PC-3 (cell line): ENCODE measurements around the gene DMD. TPM values are rescaled to one million over a fixed set of nuclear protein-coding genes. Genes with fewer than 3 reads are reported as not detected.

Experiments
- ATAC-seq: fragments of 200-7000 bp; cut with Tn5 transposase; 2 replicates; pipeline ENCODE4 v1.9.1; 2020; ENCODE audit warnings: mild to moderate bottlenecking, moderate library complexity
- BruUV-seq: library from RNA; stranded (reverse); fragments of 400-500 nt; replicated peaks from 2 replicates; lab custom pipeline; 2021; lab: Mats Ljungman, UMichigan
- CTCF ChIA-PET: fragments of 300-600 bp; sonication (Branson Sonifier 250); formaldehyde crosslinking; loops from one replicate; lab custom pipeline; 2022; ENCODE audit warnings: antibody characterized with exemption; lab: Charles Lee
- POLR2A ChIA-PET: fragments of 300-600 bp; sonication (Branson Sonifier 250); formaldehyde crosslinking; loops from one replicate; lab custom pipeline; 2022; ENCODE audit warnings: antibody characterized with exemption; ENCODE audit not compliant: unreplicated experiment; lab: Charles Lee
- DNase-seq: peaks from one replicate; pipeline ENCODE4 v3.0.0-alpha.2; 2015
- H2AFZ ChIP-seq: fragments of 300-600 bp; sonication (generic); 2 replicates; pipeline ENCODE4 v1.6.0; 2016; ENCODE audit warnings: antibody characterized with exemption, low read length
- H3F3A ChIP-seq: fragments of 300-600 bp; sonication (generic); one replicate; pipeline ENCODE4 v1.6.0; 2017; ENCODE audit warnings: antibody characterized with exemption, low read length, control low read depth, mild to moderate bottlenecking; ENCODE audit not compliant: unreplicated experiment
- H3K27ac ChIP-seq: fragments of 300-600 bp; sonication (generic); 2 replicates; pipeline ENCODE4 v1.5.1; 2016; ENCODE audit warnings: mild to moderate bottlenecking, low read length
- H3K27me3 ChIP-seq: fragments of 300-600 bp; sonication (generic); 2 replicates; pipeline ENCODE4 v1.6.1; 2016; ENCODE audit warnings: low read length, mixed read lengths
- H3K36me3 ChIP-seq: fragments of 300-600 bp; sonication (generic); 2 replicates; pipeline ENCODE4 v1.6.1; 2016; ENCODE audit warnings: low read depth, mixed run types, low read length, mixed read lengths
- H3K4me1 ChIP-seq: fragments of 300-600 bp; sonication (generic); 2 replicates; pipeline ENCODE4 v1.5.1; 2016; ENCODE audit warnings: low read length; ENCODE audit not compliant: insufficient read depth
- H3K4me2 ChIP-seq: fragments of 300-600 bp; sonication (generic); 2 replicates; pipeline ENCODE4 v1.6.0; 2016; ENCODE audit warnings: low read length
- H3K4me3 ChIP-seq: fragments of 300-600 bp; sonication (generic); 2 replicates; pipeline ENCODE4 v1.5.1; 2016; ENCODE audit warnings: mild to moderate bottlenecking, low read length, mixed read lengths
- H3K79me2 ChIP-seq: fragments of 300-600 bp; sonication (generic); 2 replicates; pipeline ENCODE4 v1.6.1; 2017; ENCODE audit warnings: low read length, mixed read lengths
- H3K9ac ChIP-seq: fragments of 300-600 bp; sonication (generic); 2 replicates; pipeline ENCODE4 v1.6.0; 2016; ENCODE audit warnings: mild to moderate bottlenecking, low read length
- H3K9me2 ChIP-seq: fragments of 300-600 bp; sonication (generic); replicated peaks from 2 replicates; pipeline ENCODE4 v1.6.1; 2016; ENCODE audit warnings: mixed run types, low read length, mixed read lengths
- H3K9me3 ChIP-seq: fragments of 300-600 bp; sonication (generic); 2 replicates; pipeline ENCODE4 v1.6.1; 2016; ENCODE audit warnings: low read length, mixed read lengths
- H4K20me1 ChIP-seq: fragments of 300-600 bp; sonication (generic); 2 replicates; pipeline ENCODE4 v1.6.1; 2016; ENCODE audit warnings: low read length, mixed read lengths
- CTCF ChIP-seq: fragments of 300-600 bp; sonication (generic); conservative IDR thresholded peaks from 2 replicates; pipeline ENCODE4 v1.5.1; 2017; ENCODE audit warnings: antibody characterized with exemption, low read depth, mild to moderate bottlenecking, low read length
- EZH2 ChIP-seq: fragments of 300-600 bp; sonication (generic); IDR thresholded peaks from one replicate; pipeline ENCODE4 v1.6.1; 2017; ENCODE audit warnings: antibody characterized with exemption, mild to moderate bottlenecking, low read length; ENCODE audit not compliant: unreplicated experiment
- EZH2phosphoT487 ChIP-seq: fragments of 300-600 bp; sonication (generic); IDR thresholded peaks from 2 replicates; pipeline ENCODE4 v1.6.1; 2018; ENCODE audit warnings: mild to moderate bottlenecking, antibody characterized with exemption, low read length, borderline replicate concordance
- intact Hi-C: fragments of 100-400 bp; cut with micrococcal nuclease; formaldehyde crosslinking; loops from 2 replicates; pipeline ENCODE4 v1.9.0; 2023
- total RNA-seq: library from RNA; depleted of rRNA; stranded (reverse); fragments of >200 nt; gene quantifications from 2 replicates; pipeline ENCODE4 v1.2.3, GENCODE V29; 2014

The DMD gene
- total RNA-seq, 1 experiment from 2014 or later = not detected

DNA sequence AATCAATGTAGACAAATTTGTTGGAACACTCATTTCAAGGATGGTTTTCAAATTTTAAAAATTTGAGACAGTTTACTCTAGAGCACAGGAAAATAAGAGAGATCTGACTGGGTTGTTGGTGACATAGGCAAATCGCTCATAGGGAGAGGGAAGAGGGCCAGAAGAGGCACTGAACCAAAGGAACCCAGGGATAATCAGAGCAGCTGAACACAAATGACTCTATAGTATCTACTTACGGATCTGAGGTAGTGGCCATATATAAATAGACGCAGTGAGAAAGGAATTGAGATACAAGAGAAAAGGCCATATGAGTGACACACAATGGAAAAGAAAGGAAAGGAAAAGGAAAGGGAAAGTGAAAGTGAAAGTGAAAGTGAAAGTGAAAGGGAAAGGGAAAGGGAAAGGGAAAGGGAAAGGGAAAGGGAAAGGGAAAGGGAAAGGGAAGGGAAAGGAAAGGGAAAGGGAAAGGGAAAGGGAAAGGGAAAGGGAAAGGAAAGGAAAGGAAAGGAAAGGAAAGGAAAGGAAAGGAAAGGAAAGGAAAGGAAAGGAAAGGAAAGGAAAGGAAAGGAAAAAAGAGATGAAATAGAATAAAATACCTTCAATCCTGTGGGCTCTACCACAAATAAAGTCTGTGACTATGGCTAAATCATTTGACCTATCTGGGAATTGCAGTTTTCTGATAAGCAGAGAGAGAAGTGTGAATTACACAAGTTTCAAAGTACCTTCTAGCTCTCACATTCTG is 759.2 kb downstream of the DMD start:
- DNase-seq (no peak), ATAC-seq (no peak)
- Histone ChIP-seq H3F3A (no peaks in the 10 kb centered on the region), H3K79me2 (no peaks in the 10 kb centered on the region), H3K9me2 (no peaks in the 10 kb centered on the region), H3K27me3 (no peaks in the 10 kb centered on the region), H4K20me1 (no peaks in the 10 kb centered on the region), H3K4me3 (no peak overlapping the region), H3K9me3 (no peaks in the 10 kb centered on the region), H3K4me1 (no peaks in the 10 kb centered on the region), H3K9ac (no peak overlapping the region), H3K4me2 (no peak overlapping the region), H2AFZ (no peak overlapping the region), H3K27ac (no peak overlapping the region), H3K36me3 (no peaks in the 10 kb centered on the region)
- ChIA-PET CTCF (no interaction called here), POLR2A (no interaction called here)
- BruUV-seq = no TSS peak
- no peak for TF ChIP-seq CTCF
- no peak for TF ChIP-seq EZH2phosphoT487
- TF ChIP-seq EZH2 = no peak
- intact Hi-C loops = no loop called here

DNA sequence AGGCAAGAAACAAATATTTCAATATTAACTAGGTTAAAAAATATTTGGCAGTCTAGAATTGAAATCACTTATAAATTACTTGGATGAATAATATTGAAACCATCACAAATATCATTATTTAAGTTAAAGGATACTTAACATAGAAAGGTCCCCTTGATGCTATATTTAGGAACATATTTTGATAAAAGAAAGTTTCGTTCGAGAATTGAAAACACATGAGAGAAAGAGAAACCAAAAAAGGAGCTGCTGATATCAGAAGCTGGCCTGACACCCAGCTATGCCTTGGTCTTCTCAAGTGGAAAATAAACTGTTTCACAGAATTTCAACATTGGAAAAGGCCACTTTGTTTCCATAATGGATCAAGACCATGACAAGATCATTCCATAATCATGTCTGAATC is 762.4 kb downstream of the DMD start:
- Histone ChIP-seq H3K4me2 (peak overlapping the region; percentile 46), H3F3A (no peaks in the 10 kb centered on the region), H3K79me2 (no peaks in the 10 kb centered on the region), H3K4me3 (peak overlapping the region; percentile 40; the same call in 1 of the 2 replicates), H3K4me1 (no peaks in the 10 kb centered on the region), H3K9me2 (no peaks in the 10 kb centered on the region), H4K20me1 (no peaks in the 10 kb centered on the region), H3K36me3 (no peaks in the 10 kb centered on the region), H3K27me3 (no peaks in the 10 kb centered on the region), H2AFZ (peak overlapping the region; percentile 38; the same call in 1 of the 2 replicates), H3K9me3 (no peaks in the 10 kb centered on the region), H3K27ac (no peak overlapping the region), H3K9ac (no peak overlapping the region)
- BruUV-seq = no TSS peak
- intact Hi-C loops = no loop called here
- no peak for DNase-seq
- CTCF ChIA-PET = no interaction called here
- no peak for TF ChIP-seq CTCF
- no peak for TF ChIP-seq EZH2phosphoT487
- no peak for TF ChIP-seq EZH2
- POLR2A ChIA-PET = no interaction called here
- no peak for ATAC-seq

DNA sequence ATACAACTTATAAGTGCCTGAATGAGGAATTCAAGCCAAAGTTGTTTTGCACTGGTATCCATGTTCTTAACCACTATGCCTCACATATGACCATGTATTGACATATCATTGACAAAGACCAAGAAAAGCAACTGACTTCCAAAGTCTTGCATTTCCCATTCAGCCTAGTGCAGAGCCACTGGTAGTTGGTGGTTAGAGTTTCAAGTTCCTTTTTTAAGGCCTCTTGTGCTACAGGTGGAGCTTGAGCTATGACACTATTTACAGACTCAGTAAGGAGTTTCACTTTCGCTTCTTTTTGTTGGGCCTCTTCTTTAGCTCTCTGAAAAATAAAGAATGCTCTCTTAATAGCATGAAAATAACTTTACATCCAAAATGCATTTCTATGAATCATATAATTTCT is 763.0 kb downstream of the DMD start:
- Histone ChIP-seq H3K79me2 (no peaks in the 10 kb centered on the region), H4K20me1 (no peaks in the 10 kb centered on the region), H3K4me1 (no peaks in the 10 kb centered on the region), H3F3A (no peaks in the 10 kb centered on the region), H3K4me2 (no peak overlapping the region), H2AFZ (no peak overlapping the region), H3K9ac (no peak overlapping the region), H3K27me3 (no peaks in the 10 kb centered on the region), H3K4me3 (no peak overlapping the region), H3K27ac (no peak overlapping the region), H3K9me3 (no peaks in the 10 kb centered on the region), H3K9me2 (no peaks in the 10 kb centered on the region), H3K36me3 (no peaks in the 10 kb centered on the region)
- ChIA-PET POLR2A (no interaction called here), CTCF (no interaction called here)
- no peak for DNase-seq
- TF ChIP-seq CTCF = no peak
- no peak for TF ChIP-seq EZH2
- no peak for TF ChIP-seq EZH2phosphoT487
- no TSS peak for BruUV-seq
- ATAC-seq = no peak
- intact Hi-C loops = no loop called here
